HepG2 (cell line): Measurements from ENCODE around the gene EGR2. TPM values are rescaled to one million over a fixed set of nuclear protein-coding genes. Genes with fewer than 3 reads are reported as not detected.

ENCODE experiments used
- ATAC-seq: fragments of 200-7000 bp; cut with Tn5 transposase; 3 replicates; pipeline ENCODE4 v1.9.1; 2020; ENCODE audit warnings: mild to moderate bottlenecking, moderate library complexity
- BruUV-seq: library from RNA; stranded (reverse); fragments of 400-500 nt; replicated peaks from 2 replicates; lab custom pipeline; 2021; lab: Mats Ljungman, UMichigan
- CTCF ChIA-PET: fragments of 300-600 bp; formaldehyde crosslinking; extraction: SDS; loops from one replicate; lab custom pipeline; 2021; ENCODE audit warnings: low total read pairs, inconsistent platforms, low intra/inter-chr PET ratio; lab: Yijun Ruan, JAX
- POLR2A ChIA-PET: fragments of 350-600 bp; sonication (Branson Sonifier 250); formaldehyde crosslinking; loops from one replicate; lab custom pipeline; 2020; ENCODE audit warnings: antibody characterized with exemption, inconsistent platforms; lab: Yijun Ruan, JAX
- DNase-seq: peaks from one replicate; pipeline ENCODE4 v3.0.0-alpha.2; 2015; ENCODE audit warnings: low spot score
- FAIRE-seq: peaks from 3 replicates; lab custom pipeline; 2011; peaks lifted over from hg19 to GRCh38; lab: Jason Lieb, UNC
- H2AFZ ChIP-seq: one replicate; pipeline ENCODE4 v1.6.1; 2011; ENCODE audit warnings: low read length, inconsistent platforms
- H3K27ac ChIP-seq: fragments of 300-600 bp; 3 replicates; pipeline ENCODE4 v1.8.0; 2011; ENCODE audit warnings: mixed run types, mild to moderate bottlenecking, mixed read lengths, low read length, inconsistent platforms; ENCODE audit not compliant: insufficient read depth; ENCODE audit errors: extremely low read length
- H3K27me3 ChIP-seq, 2 experiments: fragments of 200-600 bp in 1 of 2; 2 replicates in 1 of 2; 3 replicates in 1 of 2; pipeline versions ENCODE4 v1.6.0 to v1.8.0; 2011; ENCODE audit warnings: low read length in 2 of 2, mild to moderate bottlenecking in 2 of 2, moderate library complexity in 2 of 2, inconsistent platforms in 1 of 2; ENCODE audit not compliant: insufficient read depth in 2 of 2, control insufficient read depth in 1 of 2
- H3K36me3 ChIP-seq, 2 experiments: fragments of 200-600 bp in 1 of 2; replicated peaks in 1 of 2; 2 replicates in 1 of 2; 3 replicates in 1 of 2; pipeline versions ENCODE4 v1.5.1 to v1.8.0; 2011; ENCODE audit warnings: low read length in 2 of 2, inconsistent platforms in 1 of 2; ENCODE audit not compliant: insufficient read depth in 2 of 2, control insufficient read depth in 1 of 2
- H3K4me1 ChIP-seq: 2 replicates; pipeline ENCODE4 v1.5.1; 2012; ENCODE audit warnings: low read length, inconsistent platforms; ENCODE audit not compliant: insufficient read depth
- H3K4me2 ChIP-seq: 2 replicates; pipeline ENCODE4 v1.6.0; 2011; ENCODE audit warnings: low read depth, low read length, inconsistent platforms
- H3K4me3 ChIP-seq, 3 experiments: fragments of 200-600 bp in 1 of 3; sonication (generic), shearing (Covaris generic) in 1 of 3; replicated peaks in 1 of 3; 2 replicates each; pipeline ENCODE4 v1.5.1; 2011 to 2016; ENCODE audit warnings: low read length in 3 of 3, inconsistent platforms in 2 of 3, low read depth in 2 of 3, mild to moderate bottlenecking in 2 of 3, control low read depth in 1 of 3, mixed read lengths in 1 of 3; ENCODE audit not compliant: insufficient read depth in 1 of 3
- H3K79me2 ChIP-seq: one replicate; pipeline ENCODE4 v1.6.1; 2011; ENCODE audit warnings: low read length, inconsistent platforms; ENCODE audit not compliant: insufficient read depth
- H3K9ac ChIP-seq: 2 replicates; pipeline ENCODE4 v1.6.0; 2011; ENCODE audit warnings: mild to moderate bottlenecking, low read depth, low read length, inconsistent platforms; ENCODE audit not compliant: insufficient read depth
- H3K9me3 ChIP-seq: 2 replicates; pipeline ENCODE4 v1.5.1; 2012; ENCODE audit warnings: mild to moderate bottlenecking, low read length
- H4K20me1 ChIP-seq: 2 replicates; pipeline ENCODE4 v1.6.0; 2011; ENCODE audit warnings: inconsistent platforms, mild to moderate bottlenecking, low read length, moderate library complexity; ENCODE audit not compliant: insufficient read depth
- LCORL ChIP-seq, 2 experiments: fragments of 450-650 bp in 1 of 2; sonication (generic) in 1 of 2; formaldehyde crosslinking in 1 of 2; IDR thresholded peaks; 2 replicates each; pipeline versions ENCODE4 v1.5.0 to v1.6.1; 2017 to 2020; ENCODE audit warnings: antibody characterized with exemption in 1 of 2, missing genetic modification reagents in 1 of 2
- RBM22 ChIP-seq: fragments of 200-400 bp; formaldehyde crosslinking; optimal IDR thresholded peaks from 2 replicates; pipeline ENCODE3; 2017; ENCODE audit warnings: mild to moderate bottlenecking, low read length, moderate library complexity
- YEATS2 ChIP-seq: sonication (generic); formaldehyde crosslinking; IDR thresholded peaks from 2 replicates; pipeline ENCODE4 v1.4.0; 2020; ENCODE audit warnings: missing genetic modification reagents, borderline replicate concordance
- ZNF20 ChIP-seq: sonication (generic); formaldehyde crosslinking; IDR thresholded peaks from 2 replicates; pipeline ENCODE4 v1.4.0; 2020; ENCODE audit warnings: mild to moderate bottlenecking, moderate library complexity, missing genetic modification reagents
- ZNF589 ChIP-seq: sonication (generic); formaldehyde crosslinking; conservative IDR thresholded peaks from 2 replicates; pipeline ENCODE4 v1.8.0; 2022; ENCODE audit warnings: mild to moderate bottlenecking, moderate library complexity, missing genetic modification reagents
- ZNF75D ChIP-seq: sonication (generic); formaldehyde crosslinking; IDR thresholded peaks from 2 replicates; pipeline ENCODE4 v1.8.1; 2023; ENCODE audit warnings: missing genetic modification reagents, mild to moderate bottlenecking, borderline replicate concordance
- WGBS: methylation state at CpG from one replicate; pipeline ENCODE4 v1.1.6; 2017; ENCODE audit warnings: low lambda C conversion rate; 5-methylcytosine and 5-hydroxymethylcytosine counted together
- in situ Hi-C: cut with HindIII; loops from 2 replicates; pipeline ENCODE4 v1.10.0; 2017; ENCODE audit warnings: low pct_unique_long_range_greater_than_20kb; ENCODE audit not compliant: extremely low pct_ligation_motif_present
- intact Hi-C: fragments of 100-400 bp; cut with micrococcal nuclease; formaldehyde crosslinking; loops from one replicate; pipeline ENCODE4 v1.10.0; 2022; ENCODE audit not compliant: unreplicated experiment
- polyA plus RNA-seq, 8 experiments: library from polyadenylated mRNA; depleted of rRNA in 3 of 8; stranded (reverse) in 7 of 8; unstranded in 1 of 8; fragments of >200 nt; fragmentation: Illumina TruSeq in 4 of 8; extraction: Trizol in 4 of 8; gene quantifications; 2 replicates each; pipeline versions ENCODE4 v1.2.1 to v1.2.3, GENCODE V29; 2011 to 2016; ENCODE audit warnings: low read depth in 4 of 8, missing spikeins in 1 of 8, mixed read lengths in 1 of 8; ENCODE audit not compliant: insufficient read depth in 1 of 8
- total RNA-seq, 5 experiments: library from RNA; depleted of rRNA; stranded (reverse); fragments of >200 nt; fragmentation: Illumina TruSeq; extraction: Trizol; gene quantifications; 2 replicates each; pipeline ENCODE4 v1.2.3, GENCODE V29; 2016; ENCODE audit warnings: low read depth in 1 of 5
- TF ChIP-seq, protein P1 (sequence below): sonication (generic); formaldehyde crosslinking; IDR thresholded peaks from 2 replicates; pipeline ENCODE4 v1.5.0; 2020; ENCODE audit warnings: missing genetic modification reagents, mild to moderate bottlenecking, borderline replicate concordance
- TF ChIP-seq, protein P2 (sequence below): sonication (generic); formaldehyde crosslinking; IDR thresholded peaks from 2 replicates; pipeline ENCODE4 v1.8.1; 2023; ENCODE audit warnings: mild to moderate bottlenecking, inconsistent platforms, moderate library complexity, missing genetic modification reagents, borderline replicate concordance

EGR2 gene
- total and polyA plus RNA-seq, 2 of the 13 experiments (the other 11 are each of a cell fraction or from before 2014, with no cell fraction given): 0.11 to 0.15 TPM

DNA sequence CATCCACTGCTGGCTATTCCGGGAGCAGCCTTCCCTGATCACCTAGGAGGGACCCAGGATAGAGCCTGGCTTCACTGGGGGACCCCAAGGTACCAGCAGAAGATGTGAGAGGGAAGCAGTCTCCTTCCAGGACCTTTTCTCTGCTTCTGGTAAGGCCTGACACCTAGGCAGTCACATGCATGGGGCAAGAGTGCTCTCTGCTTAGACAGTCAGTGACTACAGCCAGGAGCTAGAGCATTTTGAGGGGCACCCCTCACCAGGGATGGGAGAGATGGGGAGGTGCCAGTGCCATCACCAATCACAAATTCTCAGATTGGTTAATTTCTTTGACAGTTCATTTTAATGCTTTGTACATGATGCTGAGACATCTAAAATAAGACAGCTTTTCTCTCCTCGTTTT lies 25.6 kb downstream of the EGR2 start:
- POLR2A ChIA-PET: no interaction called here
- ATAC-seq: no peak

DNA sequence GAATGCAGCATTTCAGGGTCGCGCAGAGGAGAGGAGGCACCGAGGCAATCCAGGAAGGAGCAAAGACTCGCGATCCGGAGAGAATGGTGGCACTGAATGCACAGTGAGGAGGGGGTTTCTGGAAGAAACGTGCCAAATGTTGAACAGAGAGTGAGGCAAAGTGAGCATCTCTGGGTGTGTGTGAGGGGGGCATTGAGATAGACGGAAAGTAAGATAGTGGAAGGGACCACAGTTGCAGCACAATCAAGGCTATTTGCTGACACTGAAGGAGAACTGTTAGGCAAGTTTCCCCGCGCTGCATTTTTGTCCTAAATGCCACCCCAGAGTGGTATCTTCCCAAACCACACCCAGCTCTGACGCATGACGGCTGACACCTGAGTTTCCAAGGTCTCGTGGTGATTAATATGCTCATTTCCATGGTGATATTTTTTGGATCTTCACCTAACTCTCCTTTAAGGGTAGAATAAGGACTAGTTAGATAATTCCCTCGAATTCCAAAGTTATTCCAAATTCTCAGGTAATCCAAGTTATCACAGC lies 26.1 kb downstream of the EGR2 start:
- no peak overlapping the region for H3K4me2 ChIP-seq
- no peaks in the 10 kb centered on the region for H3K36me3 ChIP-seq
- H3K4me3 ChIP-seq: no peak overlapping the region
- in situ Hi-C loops: no loop called here
- no peak for DNase-seq
- H4K20me1 ChIP-seq: no peaks in the 10 kb centered on the region
- no peak overlapping the region for H3K27ac ChIP-seq
- no peaks in the 10 kb centered on the region for H3K27me3 ChIP-seq
- no peak overlapping the region for H3K9ac ChIP-seq
- no peak overlapping the region for H2AFZ ChIP-seq
- FAIRE-seq: no peak
- intact Hi-C loops: no loop called here
- POLR2A ChIA-PET: no interaction called here
- no peak for ATAC-seq
- H3K4me1 ChIP-seq: peaks cover 18% of the 10 kb centered on the region
- no peak for TF ChIP-seq ZNF20 (CRISPR knock-in tag)
- TF ChIP-seq, all 625 proteins: peak for 0
- CTCF ChIA-PET: no interaction called here
- 56% methylated on average over 14 of the region's 14 CpGs for WGBS
- BruUV-seq: no TSS peak
- Histone ChIP-seq H3K79me2 (no peaks in the 10 kb centered on the region), H3K9me3 (no peaks in the 10 kb centered on the region)

More for the DNA sequence above, 25.6 kb downstream of the EGR2 start:
- no peak overlapping the region for H3K4me2 ChIP-seq
- CTCF ChIA-PET: no interaction called here
- H3K27me3 ChIP-seq: no peaks in the 10 kb centered on the region
- no TSS peak for BruUV-seq
- in situ Hi-C loops (no loop called here), intact Hi-C loops (no loop called here)
- no peak overlapping the region for H3K4me3 ChIP-seq
- 0% methylated on average over 2 of the region's 2 CpGs for WGBS
- FAIRE-seq (no peak), DNase-seq (no peak)
- peaks cover 18% of the 10 kb centered on the region for H3K4me1 ChIP-seq
- H2AFZ ChIP-seq: no peak overlapping the region
- no peaks in the 10 kb centered on the region for H3K9me3 ChIP-seq
- no peak overlapping the region for H3K27ac ChIP-seq
- H3K79me2 ChIP-seq: no peaks in the 10 kb centered on the region
- H3K36me3 ChIP-seq: no peaks in the 10 kb centered on the region
- TF ChIP-seq, protein P1, sequence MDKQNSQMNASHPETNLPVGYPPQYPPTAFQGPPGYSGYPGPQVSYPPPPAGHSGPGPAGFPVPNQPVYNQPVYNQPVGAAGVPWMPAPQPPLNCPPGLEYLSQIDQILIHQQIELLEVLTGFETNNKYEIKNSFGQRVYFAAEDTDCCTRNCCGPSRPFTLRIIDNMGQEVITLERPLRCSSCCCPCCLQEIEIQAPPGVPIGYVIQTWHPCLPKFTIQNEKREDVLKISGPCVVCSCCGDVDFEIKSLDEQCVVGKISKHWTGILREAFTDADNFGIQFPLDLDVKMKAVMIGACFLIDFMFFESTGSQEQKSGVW (CRISPR knock-in tag): no peak
- TF ChIP-seq LCORL (IDR thresholded peaks at IDR 0.05) (no peak), LCORL (CRISPR knock-in tag; IDR thresholded peaks at IDR 0.05) (no peak), YEATS2 (CRISPR knock-in tag) (no peak), ZNF589 (CRISPR knock-in tag) (no peak), ZNF75D (CRISPR knock-in tag) (no peak), RBM22 (no peak)
- TF ChIP-seq, protein P2, sequence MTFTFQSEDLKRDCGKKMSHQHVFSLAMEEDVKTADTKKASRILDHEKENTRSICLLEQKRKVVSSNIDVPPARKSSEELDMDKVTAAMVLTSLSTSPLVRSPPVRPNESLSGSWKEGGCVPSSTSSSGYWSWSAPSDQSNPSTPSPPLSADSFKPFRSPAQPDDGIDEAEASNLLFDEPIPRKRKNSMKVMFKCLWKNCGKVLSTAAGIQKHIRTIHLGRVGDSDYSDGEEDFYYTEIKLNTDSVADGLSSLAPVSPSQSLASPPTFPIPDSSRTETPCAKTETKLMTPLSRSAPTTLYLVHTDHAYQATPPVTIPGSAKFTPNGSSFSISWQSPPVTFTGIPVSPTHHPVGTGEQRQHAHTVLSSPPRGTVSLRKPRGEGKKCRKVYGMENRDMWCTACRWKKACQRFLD (CRISPR knock-in tag): no peak
- H3K9ac ChIP-seq: no peak overlapping the region
- no peaks in the 10 kb centered on the region for H4K20me1 ChIP-seq
